WTC11 (cell line): ENCODE measurements around the gene SUPT5H.

Source experiments
- ATF1 ChIP-seq: sonication (generic); formaldehyde crosslinking; IDR thresholded peaks from 2 replicates; pipeline ENCODE4 v1.8.1; 2023; ENCODE audit warnings: mild to moderate bottlenecking, moderate library complexity, missing genetic modification reagents
- ZNF317 ChIP-seq: sonication (generic); formaldehyde crosslinking; IDR thresholded peaks from 2 replicates; pipeline ENCODE4 v1.8.1; 2023; ENCODE audit warnings: low read depth, mild to moderate bottlenecking, moderate library complexity, missing genetic modification reagents, borderline replicate concordance
- TF ChIP-seq, protein P1 (sequence below): sonication (generic); formaldehyde crosslinking; IDR thresholded peaks from 2 replicates; pipeline ENCODE4 v1.8.1; 2022; ENCODE audit warnings: low read depth, missing genetic modification reagents, borderline replicate concordance
- TF ChIP-seq, protein P2 (sequence below): fragments of 200-600 bp; IDR thresholded peaks from 2 replicates; pipeline ENCODE4 v1.8.0; 2022; ENCODE audit warnings: antibody characterized with exemption

DNA sequence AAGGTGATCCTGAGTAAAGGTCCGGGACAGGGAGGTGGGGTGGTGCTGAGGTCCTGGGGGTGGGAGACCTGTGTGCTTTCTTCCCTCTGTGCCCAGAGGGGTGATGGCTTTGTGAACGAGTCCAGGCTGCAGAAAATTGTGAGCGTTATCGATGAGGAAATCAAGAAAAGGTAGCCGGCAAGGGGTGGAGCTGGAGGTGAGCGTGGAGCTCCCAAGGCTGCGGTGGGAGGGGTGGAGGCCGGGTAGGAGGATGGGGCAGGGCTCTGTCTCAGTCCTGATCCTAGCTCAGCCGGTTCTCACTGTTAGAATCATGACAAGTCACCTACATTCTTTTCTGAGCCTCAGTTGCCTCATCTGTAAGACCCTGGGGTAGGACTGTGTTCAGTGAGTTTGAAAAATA is 73.6 kb downstream of the SUPT5H start:
- TF ChIP-seq, protein P1, sequence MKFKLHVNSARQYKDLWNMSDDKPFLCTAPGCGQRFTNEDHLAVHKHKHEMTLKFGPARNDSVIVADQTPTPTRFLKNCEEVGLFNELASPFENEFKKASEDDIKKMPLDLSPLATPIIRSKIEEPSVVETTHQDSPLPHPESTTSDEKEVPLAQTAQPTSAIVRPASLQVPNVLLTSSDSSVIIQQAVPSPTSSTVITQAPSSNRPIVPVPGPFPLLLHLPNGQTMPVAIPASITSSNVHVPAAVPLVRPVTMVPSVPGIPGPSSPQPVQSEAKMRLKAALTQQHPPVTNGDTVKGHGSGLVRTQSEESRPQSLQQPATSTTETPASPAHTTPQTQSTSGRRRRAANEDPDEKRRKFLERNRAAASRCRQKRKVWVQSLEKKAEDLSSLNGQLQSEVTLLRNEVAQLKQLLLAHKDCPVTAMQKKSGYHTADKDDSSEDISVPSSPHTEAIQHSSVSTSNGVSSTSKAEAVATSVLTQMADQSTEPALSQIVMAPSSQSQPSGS (CRISPR knock-in tag) = no peak
- no peak for TF ChIP-seq ATF1 (CRISPR knock-in tag)
- TF ChIP-seq, protein P2, sequence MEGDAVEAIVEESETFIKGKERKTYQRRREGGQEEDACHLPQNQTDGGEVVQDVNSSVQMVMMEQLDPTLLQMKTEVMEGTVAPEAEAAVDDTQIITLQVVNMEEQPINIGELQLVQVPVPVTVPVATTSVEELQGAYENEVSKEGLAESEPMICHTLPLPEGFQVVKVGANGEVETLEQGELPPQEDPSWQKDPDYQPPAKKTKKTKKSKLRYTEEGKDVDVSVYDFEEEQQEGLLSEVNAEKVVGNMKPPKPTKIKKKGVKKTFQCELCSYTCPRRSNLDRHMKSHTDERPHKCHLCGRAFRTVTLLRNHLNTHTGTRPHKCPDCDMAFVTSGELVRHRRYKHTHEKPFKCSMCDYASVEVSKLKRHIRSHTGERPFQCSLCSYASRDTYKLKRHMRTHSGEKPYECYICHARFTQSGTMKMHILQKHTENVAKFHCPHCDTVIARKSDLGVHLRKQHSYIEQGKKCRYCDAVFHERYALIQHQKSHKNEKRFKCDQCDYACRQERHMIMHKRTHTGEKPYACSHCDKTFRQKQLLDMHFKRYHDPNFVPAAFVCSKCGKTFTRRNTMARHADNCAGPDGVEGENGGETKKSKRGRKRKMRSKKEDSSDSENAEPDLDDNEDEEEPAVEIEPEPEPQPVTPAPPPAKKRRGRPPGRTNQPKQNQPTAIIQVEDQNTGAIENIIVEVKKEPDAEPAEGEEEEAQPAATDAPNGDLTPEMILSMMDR = no peak
- no peak for TF ChIP-seq ZNF317 (CRISPR knock-in tag)
